T-helper 2 cell (primary cell): ENCODE results near the gene IMPG1.

ENCODE experiments used
- DNase-seq, 5 experiments: peaks; one replicate each; pipeline versions ENCODE4 v3.0.0 to v3.0.0-alpha.2; 2012 to 2022
- total RNA-seq, 2 donors: gene quantifications; one replicate each; lab custom pipeline; 2026; lab: John Stamatoyannopoulos, UW

The IMPG1 gene
- total RNA-seq = 0 reads per million in 2 donors

- no peak for DNase-seq
Observed at GRCh38 chr6:76072562-76072961, at the start of gene IMPG1. Gene IMPG1, minus strand, starts transcription at chr6:76072662. Its CDS starts 174 bp downstream, at chr6:76072488.

GRCh38 chr6:76120302-76120701 is 47.8 kb upstream of the IMPG1 start:
- DNase-seq = no peak

GRCh38 chr6:76073281-76073680 is 819 bp upstream of the IMPG1 start:
- DNase-seq = no peak

- DNase-seq = no peak
Observed at GRCh38 chr6:76057469-76057868, 15.0 kb downstream of the IMPG1 start.

GRCh38 chr6:76052314-76052713 is 20.1 kb downstream of the IMPG1 start:
- DNase-seq = no peak

GRCh38 chr6:76043690-76044089 is 28.8 kb downstream of the IMPG1 start:
- no peak for DNase-seq

GRCh38 chr6:76035713-76036112 is 36.7 kb downstream of the IMPG1 start:
- no peak for DNase-seq

- peak in 1 of 5 experiments; percentile 14 for DNase-seq
Observed at GRCh38 chr6:76026101-76026500, 46.4 kb downstream of the IMPG1 start.

GRCh38 chr6:76014626-76015530 is 57.6 kb downstream of the IMPG1 start:
- no peak for DNase-seq

- no peak for DNase-seq
Observed at GRCh38 chr6:76004202-76004601, 68.3 kb downstream of the IMPG1 start.

GRCh38 chr6:76003686-76004085 is 68.8 kb downstream of the IMPG1 start:
- DNase-seq = no peak

- DNase-seq = no peak
Observed at GRCh38 chr6:76003113-76003512, 69.3 kb downstream of the IMPG1 start.

GRCh38 chr6:76000629-76001028 is 71.8 kb downstream of the IMPG1 start:
- DNase-seq = no peak

GRCh38 chr6:75997696-75998095 is 74.8 kb downstream of the IMPG1 start:
- no peak for DNase-seq

- no peak for DNase-seq
Observed at GRCh38 chr6:75993236-75994162, 79.0 kb downstream of the IMPG1 start.

- no peak for DNase-seq
Observed at GRCh38 chr6:75991941-75992340, 80.5 kb downstream of the IMPG1 start.

GRCh38 chr6:75986935-75987334 is 85.5 kb downstream of the IMPG1 start:
- DNase-seq = no peak

GRCh38 chr6:75975904-75976303 is 96.6 kb downstream of the IMPG1 start:
- no peak for DNase-seq

- DNase-seq = no peak
Observed at GRCh38 chr6:75970093-75970492, 102.4 kb downstream of the IMPG1 start.

GRCh38 chr6:75968143-75968542 is 104.3 kb downstream of the IMPG1 start:
- DNase-seq = no peak

GRCh38 chr6:75963569-75963968 is 108.9 kb downstream of the IMPG1 start:
- no peak for DNase-seq

- DNase-seq = no peak
Observed at GRCh38 chr6:75952128-75952527, 120.3 kb downstream of the IMPG1 start.

GRCh38 chr6:75947935-75948334 is 124.5 kb downstream of the IMPG1 start:
- DNase-seq = no peak
